B cell (primary cell): ENCODE results near the gene KDELR1. TPM values are rescaled to one million over a fixed set of nuclear protein-coding genes. Genes with fewer than 3 reads are reported as not detected.

Experiments
- ATAC-seq: fragments of 200-7000 bp; cut with Tn5 transposase; one replicate; pipeline ENCODE4 v1.10.0; 2021; ENCODE audit warnings: low read depth, mild to moderate bottlenecking, moderate number of reproducible peaks, moderate library complexity
- CTCF ChIA-PET: fragments of 350-600 bp; sonication (Branson Sonifier 250); formaldehyde crosslinking; loops from one replicate; lab custom pipeline; 2021; ENCODE audit warnings: antibody characterized with exemption, inconsistent platforms; lab: Charles Lee
- POLR2A ChIA-PET: fragments of 350-600 bp; sonication (Branson Sonifier 250); formaldehyde crosslinking; loops from one replicate; lab custom pipeline; 2021; ENCODE audit warnings: antibody characterized with exemption; lab: Charles Lee
- DNase-seq: peaks from one replicate; pipeline ENCODE4 v3.0.0; 2013
- H2AFZ ChIP-seq: 2 replicates; pipeline ENCODE4 v1.6.1; 2012; ENCODE audit warnings: mild to moderate bottlenecking, low read depth, low read length; ENCODE audit not compliant: insufficient read depth, poor library complexity, severe bottlenecking
- H3K27ac ChIP-seq, 2 donors: 1 replicate in 1 of 2; 2 replicates in 1 of 2; pipeline ENCODE4 v1.5.1; 2012 to 2013; ENCODE audit warnings: low read length in 2 of 2, mild to moderate bottlenecking in 2 of 2, moderate library complexity in 1 of 2
- H3K27me3 ChIP-seq, 4 experiments: fragments of 200-600 bp in 1 of 4; sonication (generic) in 1 of 4; replicated peaks in 1 of 4; 1 replicate in 2 of 4; 2 replicates in 2 of 4; pipeline versions ENCODE4 v1.6.1 to v1.7.0; 2013 to 2016; ENCODE audit warnings: low read length in 3 of 4, mild to moderate bottlenecking in 2 of 4, mixed read lengths in 1 of 4, moderate library complexity in 1 of 4; ENCODE audit not compliant: insufficient read depth in 4 of 4, control insufficient read depth in 3 of 4; ENCODE audit errors: control extremely low read depth in 1 of 4
- H3K36me3 ChIP-seq, 2 experiments: replicated peaks in 1 of 2; 1 replicate in 1 of 2; 2 replicates in 1 of 2; pipeline versions ENCODE4 v1.6.1 to v1.7.1; 2013; ENCODE audit warnings: low read length in 1 of 2; ENCODE audit not compliant: insufficient read depth in 2 of 2, control insufficient read depth in 1 of 2; ENCODE audit errors: control extremely low read depth in 1 of 2, extremely low read depth in 1 of 2
- H3K4me1 ChIP-seq, 2 donors: fragments of 200-600 bp in 1 of 2; sonication (generic) in 1 of 2; 1 replicate in 1 of 2; 2 replicates in 1 of 2; pipeline versions ENCODE4 v1.5.1 to v1.6.1; 2013 to 2017; ENCODE audit warnings: low read length in 2 of 2; ENCODE audit not compliant: control insufficient read depth in 2 of 2, insufficient read depth in 2 of 2
- H3K4me2 ChIP-seq: replicated peaks from 2 replicates; pipeline ENCODE3; 2012; ENCODE audit warnings: mild to moderate bottlenecking, low read depth, low read length; ENCODE audit not compliant: poor library complexity, severe bottlenecking
- H3K4me3 ChIP-seq, 5 experiments: fragments of 200-600 bp in 1 of 5; sonication (generic) in 1 of 5; 1 replicate in 3 of 5; 2 replicates in 2 of 5; pipeline versions ENCODE4 v1.5.1 to v1.7.0; 2011 to 2016; ENCODE audit warnings: low read length in 4 of 5, mild to moderate bottlenecking in 4 of 5, low read depth in 2 of 5, control low read depth in 1 of 5, moderate library complexity in 1 of 5; ENCODE audit not compliant: insufficient read depth in 1 of 5; ENCODE audit errors: control extremely low read depth in 1 of 5, extremely low read depth in 1 of 5
- H3K79me2 ChIP-seq: fragments of 200-600 bp; sonication (generic); one replicate; pipeline ENCODE4 v1.6.0; 2016; ENCODE audit warnings: low read length; ENCODE audit not compliant: control insufficient read depth, insufficient read depth
- H3K9ac ChIP-seq: fragments of 200-600 bp; sonication (generic); 2 replicates; pipeline ENCODE4 v1.6.1; 2017; ENCODE audit warnings: mild to moderate bottlenecking, low read length, moderate library complexity
- H3K9me3 ChIP-seq, 3 donors: one replicate each; pipeline versions ENCODE4 v1.6.1 to v1.7.1; 2013; ENCODE audit warnings: low read length in 2 of 3; ENCODE audit not compliant: control insufficient read depth in 2 of 3, insufficient read depth in 1 of 3; ENCODE audit errors: control extremely low read depth in 1 of 3
- H4K20me1 ChIP-seq: 2 replicates; pipeline ENCODE4 v1.6.0; 2012; ENCODE audit warnings: mild to moderate bottlenecking, low read length; ENCODE audit not compliant: insufficient read depth, control insufficient read depth, poor library complexity, severe bottlenecking
- H3K27ac Mint-ChIP-seq: one replicate; pipeline ENCODE4 v1.8.0; 2021; ENCODE audit warnings: mixed read lengths
- H3K27me3 Mint-ChIP-seq: one replicate; pipeline ENCODE4 v1.8.0; 2021; ENCODE audit warnings: mixed read lengths
- H3K4me1 Mint-ChIP-seq: one replicate; pipeline ENCODE4 v1.8.0; 2021; ENCODE audit warnings: mixed read lengths
- H3K4me3 Mint-ChIP-seq: one replicate; pipeline ENCODE4 v1.8.0; 2021; ENCODE audit warnings: mixed read lengths
- H3K9me3 Mint-ChIP-seq: one replicate; pipeline ENCODE4 v1.8.0; 2022; ENCODE audit warnings: mixed read lengths; ENCODE audit not compliant: insufficient read depth
- CTCF ChIP-seq: fragments of 200-600 bp; IDR thresholded peaks from one replicate; pipeline ENCODE4 v1.8.0; 2022; ENCODE audit warnings: antibody characterized with exemption, mild to moderate bottlenecking
- EZH2 ChIP-seq: IDR thresholded peaks from 2 replicates; pipeline ENCODE4 v1.6.1; 2012; ENCODE audit warnings: borderline replicate concordance, low read depth, mild to moderate bottlenecking, moderate library complexity, low read length; ENCODE audit not compliant: insufficient read depth, poor library complexity, severe bottlenecking
- WGBS: methylation state at CpG from one replicate; pipeline ENCODE4 v1.1.5; 2013; ENCODE audit warnings: missing lambda C conversion rate; ENCODE audit not compliant: insufficient coverage; 5-methylcytosine and 5-hydroxymethylcytosine counted together
- intact Hi-C: fragments of 100-400 bp; cut with micrococcal nuclease; formaldehyde crosslinking; loops from one replicate; pipeline ENCODE4 v1.10.0; 2022
- polyA plus RNA-seq: library from polyadenylated mRNA; depleted of rRNA; stranded (reverse); fragments of >200 nt; gene quantifications from 2 replicates; pipeline ENCODE4 v1.2.3, GENCODE V29; 2012
- total RNA-seq, 2 donors: library from RNA; stranded (reverse); fragments of 120-200 nt in 1 of 2; gene quantifications; 1 replicate in 1 of 2; 2 replicates in 1 of 2; pipeline versions ENCODE4 v1.2.3 to v1.2.4, GENCODE V29; 2013 to 2022

Gene KDELR1
- total and polyA plus RNA-seq, 2 donors (not counting 1 experiment from before 2014, with no cell fraction given), result 33.3 to 62.7 TPM

DNA sequence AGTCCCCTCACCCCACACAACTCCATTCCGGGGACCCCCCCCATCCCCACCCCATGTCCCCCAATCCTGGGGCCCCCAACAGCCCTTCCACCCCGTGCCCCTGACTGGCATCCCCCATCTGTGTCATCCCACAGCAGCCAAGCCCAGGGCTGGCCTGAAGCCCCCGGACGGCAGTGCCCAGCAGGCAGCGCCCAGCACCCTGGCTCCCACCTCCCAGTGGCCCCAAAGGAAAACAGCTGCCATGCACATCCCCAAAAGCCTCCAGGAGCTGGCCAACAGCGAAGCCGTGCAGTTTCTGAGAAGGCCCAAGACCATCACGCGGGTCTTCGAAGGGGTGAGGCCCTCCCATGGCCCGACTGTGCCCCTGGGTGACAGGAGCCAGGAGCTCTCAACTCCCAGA, 25.7 kb downstream of the KDELR1 start:
- no peak for TF ChIP-seq EZH2
- no peak for TF ChIP-seq CTCF
- no peak for ATAC-seq
- Histone ChIP-seq H2AFZ (no peak overlapping the region), H3K27ac (no peak overlapping the region), H3K36me3 (peaks cover 0 to 3% of the 10 kb centered on the region in 2 experiments), H3K27me3 (no peaks in the 10 kb centered on the region), H3K9ac (no peak overlapping the region), H3K4me1 (peaks cover 5 to 20% of the 10 kb centered on the region in 2 donors), H4K20me1 (no peaks in the 10 kb centered on the region), H3K79me2 (no peaks in the 10 kb centered on the region), H3K4me2 (no peak overlapping the region), H3K9me3 (no peaks in the 10 kb centered on the region), H3K4me3 (no peak overlapping the region)
- no peaks in the 10 kb centered on the region for H3K9me3 Mint-ChIP-seq
- intact Hi-C loops, result loop anchor here (2.0 kb wide), 2 partner anchors 271 to 1275 kb away; partner anchors contain the start of genes DBP and RRAS
- H3K4me3 Mint-ChIP-seq, result no peak overlapping the region
- H3K4me1 Mint-ChIP-seq, result peaks cover 15% of the 10 kb centered on the region
- H3K27ac Mint-ChIP-seq, result no peak overlapping the region
- DNase-seq, result no peak
- POLR2A ChIA-PET, result no interaction called here
- 96% methylated on average over 10 of the region's 11 CpGs for WGBS
- CTCF ChIA-PET, result interaction anchor here (1.8 kb wide), 1 partner anchor 25 kb away, joined by 5 read pairs; the partner anchor contains the start of gene KDELR1
- no peaks in the 10 kb centered on the region for H3K27me3 Mint-ChIP-seq

- CTCF ChIA-PET, result interaction anchor here (0.7 to 2.5 kb wide), 9 partner anchors 26 to 244 kb away, joined by 3 to 21 read pairs (median 5); partner anchors contain the start of gene KDELR1
- 65% methylated on average over 9 of the region's 10 CpGs for WGBS
These were observed 26.6 kb downstream of the KDELR1 start for GRCh38 chr19:48364598-48365348.

More at GRCh38 chr19:48364598-48365348, 26.6 kb downstream of the KDELR1 start:
- Histone ChIP-seq H3K4me1 (peaks cover 5 to 20% of the 10 kb centered on the region in 2 donors), H3K27ac (peak overlapping the region; percentile 93 to 97), H3K4me3 (peak overlapping the region in 4 of 5 experiments; percentile 45 to 62 (median 56)), H3K4me2 (peak overlapping the region; percentile 78), H4K20me1 (no peaks in the 10 kb centered on the region), H3K9ac (peak overlapping the region; percentile 67), H3K27me3 (no peaks in the 10 kb centered on the region), H3K36me3 (peaks cover 0 to 3% of the 10 kb centered on the region in 2 experiments), H3K9me3 (no peaks in the 10 kb centered on the region), H3K79me2 (no peaks in the 10 kb centered on the region), H2AFZ (peak overlapping the region; percentile 80)
- Mint-ChIP-seq H3K27ac (peak overlapping the region; percentile 97), H3K4me3 (peak overlapping the region; percentile 95), H3K4me1 (peaks cover 15% of the 10 kb centered on the region), H3K27me3 (no peaks in the 10 kb centered on the region), H3K9me3 (no peaks in the 10 kb centered on the region)
- TF ChIP-seq EZH2 (no peak), CTCF (no peak)
- ATAC-seq (no peak), DNase-seq (no peak)
- intact Hi-C loops, result loop anchor here (1.0 to 5.0 kb wide), 12 partner anchors 27 to 1762 kb away; partner anchors contain the start of genes CALM3, CYTH2, DBP and GRWD1
- POLR2A ChIA-PET, result interaction anchor here (1.0 to 1.7 kb wide), 7 partner anchors 27 to 259 kb away, joined by 3 to 16 read pairs (median 5); partner anchors contain the start of genes EMP3, KDELR1, RPL18 and SPHK2
